Measurements from ENCODE around the gene COX8C.
"Not testable (repeated sequence)": the region's sequence is repeated elsewhere in the genome, so short reads cannot be mapped to it uniquely, and the experiment has no call there.

The COX8C gene

GRCh38 chr14:93379831-93380230, 32.8 kb downstream of the COX8C start:
- H3K9me3 ChIP-seq (ENCODE audit: low read length): no peaks in the 10 kb centered on the region
- H3K27me3 ChIP-seq (ENCODE audit: insufficient read depth, low read length): no peaks in the 10 kb centered on the region

DNA sequence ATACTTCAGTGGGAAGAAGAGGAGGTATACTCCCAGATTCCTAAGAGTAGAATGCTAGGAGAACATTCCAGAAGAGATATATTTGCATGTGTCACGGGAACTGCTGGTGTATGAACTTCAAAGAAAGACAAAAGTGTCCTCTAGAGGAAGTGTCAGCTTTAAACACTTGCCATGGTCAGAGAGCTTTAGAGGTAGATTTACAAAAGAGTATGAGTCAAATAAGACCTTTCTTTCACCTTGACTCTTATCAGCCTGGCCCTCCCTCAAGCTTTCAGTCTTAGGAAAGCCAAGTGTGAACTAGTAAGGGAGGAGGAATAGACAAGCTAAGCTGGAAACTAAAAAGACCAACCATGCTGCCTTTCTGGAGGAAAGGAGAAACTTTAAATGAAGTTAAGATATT, 34.7 kb downstream of the COX8C start:
- H2AFZ ChIP-seq (ENCODE audit: low read length): no peak overlapping the region
- H3K4me1 ChIP-seq (ENCODE audit: insufficient read depth, low read length, severe bottlenecking): no peaks in the 10 kb centered on the region
- no peaks in the 10 kb centered on the region for H4K20me1 ChIP-seq (ENCODE audit: insufficient read depth, low read length)
- TF ChIP-seq, protein P1, sequence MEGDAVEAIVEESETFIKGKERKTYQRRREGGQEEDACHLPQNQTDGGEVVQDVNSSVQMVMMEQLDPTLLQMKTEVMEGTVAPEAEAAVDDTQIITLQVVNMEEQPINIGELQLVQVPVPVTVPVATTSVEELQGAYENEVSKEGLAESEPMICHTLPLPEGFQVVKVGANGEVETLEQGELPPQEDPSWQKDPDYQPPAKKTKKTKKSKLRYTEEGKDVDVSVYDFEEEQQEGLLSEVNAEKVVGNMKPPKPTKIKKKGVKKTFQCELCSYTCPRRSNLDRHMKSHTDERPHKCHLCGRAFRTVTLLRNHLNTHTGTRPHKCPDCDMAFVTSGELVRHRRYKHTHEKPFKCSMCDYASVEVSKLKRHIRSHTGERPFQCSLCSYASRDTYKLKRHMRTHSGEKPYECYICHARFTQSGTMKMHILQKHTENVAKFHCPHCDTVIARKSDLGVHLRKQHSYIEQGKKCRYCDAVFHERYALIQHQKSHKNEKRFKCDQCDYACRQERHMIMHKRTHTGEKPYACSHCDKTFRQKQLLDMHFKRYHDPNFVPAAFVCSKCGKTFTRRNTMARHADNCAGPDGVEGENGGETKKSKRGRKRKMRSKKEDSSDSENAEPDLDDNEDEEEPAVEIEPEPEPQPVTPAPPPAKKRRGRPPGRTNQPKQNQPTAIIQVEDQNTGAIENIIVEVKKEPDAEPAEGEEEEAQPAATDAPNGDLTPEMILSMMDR (IDR thresholded peaks at IDR 0.05; ENCODE audit: low read length): no peak
- no peak for TF ChIP-seq EZH2 (IDR thresholded peaks at IDR 0.05; ENCODE audit: borderline replicate concordance, low read length)
- H3K9me2 ChIP-seq (ENCODE audit: low read depth, low read length): no peaks in the 10 kb centered on the region
- H3K9ac ChIP-seq (ENCODE audit: low read length): no peak overlapping the region
- no peak overlapping the region for H3K4me3 ChIP-seq (ENCODE audit: low read depth, low read length, poor library complexity, severe bottlenecking)
- no peaks in the 10 kb centered on the region for H3F3A ChIP-seq (ENCODE audit: insufficient read depth, low read length)
- H3K79me2 ChIP-seq (ENCODE audit: insufficient read depth, low read length): no peaks in the 10 kb centered on the region
- H3K9me3 ChIP-seq (ENCODE audit: low read length): no peaks in the 10 kb centered on the region
- no peak overlapping the region for H3K4me2 ChIP-seq (ENCODE audit: low read length)
- H3K36me3 ChIP-seq (ENCODE audit: insufficient read depth, low read length): no peaks in the 10 kb centered on the region
- H3K27me3 ChIP-seq (ENCODE audit: insufficient read depth, low read length): no peaks in the 10 kb centered on the region
- no peak overlapping the region for H3K27ac ChIP-seq (ENCODE audit: low read depth, low read length, poor library complexity, severe bottlenecking)

More at GRCh38 chr14:93379831-93380230, 32.8 kb downstream of the COX8C start:
- H3K36me3 ChIP-seq (ENCODE audit: insufficient read depth, low read length): no peaks in the 10 kb centered on the region
- no peak overlapping the region for H2AFZ ChIP-seq (ENCODE audit: low read length)
- H4K20me1 ChIP-seq (ENCODE audit: insufficient read depth, low read length): no peaks in the 10 kb centered on the region
- H3K4me2 ChIP-seq (ENCODE audit: low read length): no peak overlapping the region
- H3K4me3 ChIP-seq (ENCODE audit: low read depth, low read length, poor library complexity, severe bottlenecking): no peak overlapping the region
- H3K79me2 ChIP-seq (ENCODE audit: insufficient read depth, low read length): no peaks in the 10 kb centered on the region
- H3K4me1 ChIP-seq (ENCODE audit: insufficient read depth, low read length, severe bottlenecking): peaks cover 8% of the 10 kb centered on the region
- H3K9ac ChIP-seq (ENCODE audit: low read length): no peak overlapping the region
- no peak for TF ChIP-seq EZH2 (IDR thresholded peaks at IDR 0.05; ENCODE audit: borderline replicate concordance, low read length)
- TF ChIP-seq, protein P1 (IDR thresholded peaks at IDR 0.05; ENCODE audit: low read length): no peak
- no peak overlapping the region for H3K27ac ChIP-seq (ENCODE audit: low read depth, low read length, poor library complexity, severe bottlenecking)
- no peaks in the 10 kb centered on the region for H3K9me2 ChIP-seq (ENCODE audit: low read depth, low read length)
- H3F3A ChIP-seq (ENCODE audit: insufficient read depth, low read length): no peaks in the 10 kb centered on the region

- not testable (repeated sequence) for H3K9me3 ChIP-seq (ENCODE audit: low read length); H3K27me3 ChIP-seq (ENCODE audit: insufficient read depth, low read length); H3K9me2 ChIP-seq (ENCODE audit: low read depth, low read length); H3F3A ChIP-seq (ENCODE audit: insufficient read depth, low read length); H2AFZ ChIP-seq (ENCODE audit: low read length); H3K27ac ChIP-seq (ENCODE audit: low read depth, low read length, poor library complexity, severe bottlenecking); H3K79me2 ChIP-seq (ENCODE audit: insufficient read depth, low read length); H3K4me2 ChIP-seq (ENCODE audit: low read length); H3K9ac ChIP-seq (ENCODE audit: low read length); H3K4me3 ChIP-seq (ENCODE audit: low read depth, low read length, poor library complexity, severe bottlenecking); H3K4me1 ChIP-seq (ENCODE audit: insufficient read depth, low read length, severe bottlenecking); H4K20me1 ChIP-seq (ENCODE audit: insufficient read depth, low read length); H3K36me3 ChIP-seq (ENCODE audit: insufficient read depth, low read length)
These were observed 37.3 kb downstream of the COX8C start for GRCh38 chr14:93384256-93384655.

GRCh38 chr14:93395231-93395630, 48.2 kb downstream of the COX8C start:
- H3F3A ChIP-seq (ENCODE audit: insufficient read depth, low read length): no peaks in the 10 kb centered on the region
- H2AFZ ChIP-seq (ENCODE audit: low read length): no peak overlapping the region
- H3K27me3 ChIP-seq (ENCODE audit: insufficient read depth, low read length): no peaks in the 10 kb centered on the region
- H3K4me3 ChIP-seq (ENCODE audit: low read depth, low read length, poor library complexity, severe bottlenecking): no peak overlapping the region
- TF ChIP-seq, protein P1 (IDR thresholded peaks at IDR 0.05; ENCODE audit: low read length): no peak
- TF ChIP-seq EZH2 (IDR thresholded peaks at IDR 0.05; ENCODE audit: borderline replicate concordance, low read length): no peak
- H4K20me1 ChIP-seq (ENCODE audit: insufficient read depth, low read length): no peaks in the 10 kb centered on the region
- H3K9me2 ChIP-seq (ENCODE audit: low read depth, low read length): no peaks in the 10 kb centered on the region
- H3K4me2 ChIP-seq (ENCODE audit: low read length): no peak overlapping the region
- H3K9ac ChIP-seq (ENCODE audit: low read length): no peak overlapping the region
- H3K27ac ChIP-seq (ENCODE audit: low read depth, low read length, poor library complexity, severe bottlenecking): no peak overlapping the region
- no peaks in the 10 kb centered on the region for H3K36me3 ChIP-seq (ENCODE audit: insufficient read depth, low read length)
- H3K79me2 ChIP-seq (ENCODE audit: insufficient read depth, low read length): no peaks in the 10 kb centered on the region
- H3K4me1 ChIP-seq (ENCODE audit: insufficient read depth, low read length, severe bottlenecking): no peaks in the 10 kb centered on the region
- H3K9me3 ChIP-seq (ENCODE audit: low read length): peaks cover 4% of the 10 kb centered on the region; the same call in 1 of the 2 replicates

All from OCI-LY1 (cell line).